Neuron (in vitro differentiated cells): ENCODE measurements around the gene ST3GAL3.

Experiments
- H2AFZ ChIP-seq: one replicate; pipeline ENCODE4 v1.6.1; 2013; ENCODE audit warnings: low read depth, mild to moderate bottlenecking, inconsistent platforms, low read length, moderate library complexity
- H3K27me3 ChIP-seq: one replicate; pipeline ENCODE4 v1.6.1; 2013; ENCODE audit warnings: low read length; ENCODE audit not compliant: insufficient read depth
- H3K36me3 ChIP-seq: one replicate; pipeline ENCODE4 v1.6.1; 2013; ENCODE audit warnings: low read length; ENCODE audit not compliant: insufficient read depth
- H3K4me1 ChIP-seq: one replicate; pipeline ENCODE4 v1.6.1; 2013; ENCODE audit warnings: low read length; ENCODE audit not compliant: insufficient read depth
- H3K4me3 ChIP-seq: 2 replicates; pipeline ENCODE4 v1.5.1; 2013; ENCODE audit warnings: mild to moderate bottlenecking, low read length, moderate library complexity
- H3K9me3 ChIP-seq: one replicate; pipeline ENCODE4 v1.6.1; 2013; ENCODE audit warnings: low read length

Gene ST3GAL3

GRCh38 chr1:43806183-43806582, 98.8 kb downstream of the ST3GAL3 start:
- Histone ChIP-seq H3K4me3 (no peak overlapping the region), H3K9me3 (peaks cover 12% of the 10 kb centered on the region), H2AFZ (no peak overlapping the region), H3K36me3 (peaks cover 5% of the 10 kb centered on the region), H3K4me1 (no peaks in the 10 kb centered on the region), H3K27me3 (no peaks in the 10 kb centered on the region)

GRCh38 chr1:43809097-43809673, 101.8 kb downstream of the ST3GAL3 start:
- Histone ChIP-seq H3K27me3 (no peaks in the 10 kb centered on the region), H2AFZ (no peak overlapping the region), H3K4me1 (no peaks in the 10 kb centered on the region), H3K36me3 (peaks cover 3% of the 10 kb centered on the region), H3K4me3 (no peak overlapping the region), H3K9me3 (peaks cover 12% of the 10 kb centered on the region)

- Histone ChIP-seq H3K4me3 (no peak overlapping the region), H3K4me1 (no peaks in the 10 kb centered on the region), H3K27me3 (no peaks in the 10 kb centered on the region), H2AFZ (no peak overlapping the region), H3K36me3 (peaks cover 21% of the 10 kb centered on the region), H3K9me3 (peaks cover 24% of the 10 kb centered on the region)
Measured at GRCh38 chr1:43812579-43812978, 105.2 kb downstream of the ST3GAL3 start.

- Histone ChIP-seq H3K36me3 (peaks cover 24% of the 10 kb centered on the region), H3K4me1 (no peaks in the 10 kb centered on the region), H3K4me3 (no peak overlapping the region), H2AFZ (no peak overlapping the region), H3K27me3 (no peaks in the 10 kb centered on the region), H3K9me3 (peaks cover 17% of the 10 kb centered on the region)
Measured at GRCh38 chr1:43814401-43814800, 107.1 kb downstream of the ST3GAL3 start.

GRCh38 chr1:43817304-43817939, 110.1 kb downstream of the ST3GAL3 start:
- Histone ChIP-seq H2AFZ (no peak overlapping the region), H3K4me1 (no peaks in the 10 kb centered on the region), H3K9me3 (peaks cover 25% of the 10 kb centered on the region), H3K36me3 (peaks cover 26% of the 10 kb centered on the region), H3K4me3 (no peak overlapping the region), H3K27me3 (no peaks in the 10 kb centered on the region)

- H3K9me3 ChIP-seq, result peaks cover 25% of the 10 kb centered on the region
- H3K36me3 ChIP-seq, result peaks cover 26% of the 10 kb centered on the region
- no peaks in the 10 kb centered on the region for H3K4me1 ChIP-seq
- no peaks in the 10 kb centered on the region for H3K27me3 ChIP-seq
- no peak overlapping the region for H2AFZ ChIP-seq
- no peak overlapping the region for H3K4me3 ChIP-seq
Measured at GRCh38 chr1:43818691-43819090, 111.4 kb downstream of the ST3GAL3 start.

GRCh38 chr1:43819357-43819756, 112.0 kb downstream of the ST3GAL3 start:
- H2AFZ ChIP-seq, result no peak overlapping the region
- peaks cover 26% of the 10 kb centered on the region for H3K36me3 ChIP-seq
- H3K9me3 ChIP-seq, result peaks cover 25% of the 10 kb centered on the region
- no peaks in the 10 kb centered on the region for H3K4me1 ChIP-seq
- H3K27me3 ChIP-seq, result no peaks in the 10 kb centered on the region
- no peak overlapping the region for H3K4me3 ChIP-seq

GRCh38 chr1:43821471-43821870, 114.1 kb downstream of the ST3GAL3 start:
- Histone ChIP-seq H3K36me3 (peaks cover 14% of the 10 kb centered on the region), H3K4me3 (no peak overlapping the region), H3K9me3 (peaks cover 18% of the 10 kb centered on the region), H3K4me1 (no peaks in the 10 kb centered on the region), H3K27me3 (no peaks in the 10 kb centered on the region), H2AFZ (no peak overlapping the region)

- no peak overlapping the region for H3K4me3 ChIP-seq
- peaks cover 14% of the 10 kb centered on the region for H3K9me3 ChIP-seq
- no peaks in the 10 kb centered on the region for H3K4me1 ChIP-seq
- H3K36me3 ChIP-seq, result peaks cover 12% of the 10 kb centered on the region
- H2AFZ ChIP-seq, result no peak overlapping the region
- no peaks in the 10 kb centered on the region for H3K27me3 ChIP-seq
Measured at GRCh38 chr1:43822040-43822690, 114.8 kb downstream of the ST3GAL3 start.

- H3K36me3 ChIP-seq, result peaks cover 6% of the 10 kb centered on the region
- H3K4me3 ChIP-seq, result no peak overlapping the region
- H3K27me3 ChIP-seq, result no peaks in the 10 kb centered on the region
- H3K9me3 ChIP-seq, result peaks cover 6% of the 10 kb centered on the region
- no peak overlapping the region for H2AFZ ChIP-seq
- H3K4me1 ChIP-seq, result no peaks in the 10 kb centered on the region
Measured at GRCh38 chr1:43824795-43825194, 117.5 kb downstream of the ST3GAL3 start.

GRCh38 chr1:43828574-43828973, 121.2 kb downstream of the ST3GAL3 start:
- Histone ChIP-seq H3K9me3 (no peaks in the 10 kb centered on the region), H3K4me3 (no peak overlapping the region), H2AFZ (no peak overlapping the region), H3K36me3 (peaks cover 13% of the 10 kb centered on the region), H3K4me1 (no peaks in the 10 kb centered on the region), H3K27me3 (no peaks in the 10 kb centered on the region)

GRCh38 chr1:43830802-43831201, 123.5 kb downstream of the ST3GAL3 start:
- Histone ChIP-seq H3K36me3 (peaks cover 14% of the 10 kb centered on the region), H3K27me3 (no peaks in the 10 kb centered on the region), H3K4me1 (no peaks in the 10 kb centered on the region), H3K9me3 (no peaks in the 10 kb centered on the region), H2AFZ (no peak overlapping the region), H3K4me3 (no peak overlapping the region)

GRCh38 chr1:43831851-43832250, 124.5 kb downstream of the ST3GAL3 start:
- no peak overlapping the region for H3K4me3 ChIP-seq

More at GRCh38 chr1:43831851-43832250, 124.5 kb downstream of the ST3GAL3 start:
- Histone ChIP-seq H2AFZ (no peak overlapping the region), H3K27me3 (no peaks in the 10 kb centered on the region), H3K36me3 (peaks cover 14% of the 10 kb centered on the region), H3K9me3 (no peaks in the 10 kb centered on the region), H3K4me1 (no peaks in the 10 kb centered on the region)
